Activated T-helper 1 cell treated with anti-CD3 and anti-CD28 coated beads, Interleukin-12 subunit alpha, Interleukin-12 subunit beta, Interleukin-2, Interleukin-4 antibody, amounts not matched to agents 30 ng/mL and 10 ng/mL and 1 ng/mL, durations not matched to agents 14 hours and 24 hours and 36 hours (primary cell): ENCODE data around the gene SNX6. TPM values are rescaled to one million over a fixed set of nuclear protein-coding genes. Genes with fewer than 3 reads are reported as not detected.
"Not testable (repeated sequence)": the region's sequence is repeated elsewhere in the genome, so short reads cannot be mapped to it uniquely, and the experiment has no call there.

ENCODE experiments used
- DNase-seq: peaks from one replicate; pipeline ENCODE4 v3.0.0; 2021; ENCODE audit warnings: low spot score
- H3K27ac Mint-ChIP-seq: one replicate; pipeline ENCODE4 v1.8.0; 2021; ENCODE audit warnings: mild to moderate bottlenecking, mixed read lengths
- H3K27me3 Mint-ChIP-seq: one replicate; pipeline ENCODE4 v1.8.0; 2022; ENCODE audit warnings: mild to moderate bottlenecking, moderate library complexity, mixed read lengths; ENCODE audit not compliant: insufficient read depth
- H3K36me3 Mint-ChIP-seq: one replicate; pipeline ENCODE4 v1.8.0; 2021; ENCODE audit warnings: low read depth, mixed read lengths
- H3K4me1 Mint-ChIP-seq: one replicate; pipeline ENCODE4 v1.8.0; 2021; ENCODE audit warnings: low read depth, mixed read lengths
- H3K4me3 Mint-ChIP-seq: one replicate; pipeline ENCODE4 v1.8.0; 2021; ENCODE audit warnings: mild to moderate bottlenecking, moderate library complexity, mixed read lengths
- H3K9me3 Mint-ChIP-seq: one replicate; pipeline ENCODE4 v1.8.0; 2021; ENCODE audit warnings: mixed read lengths
- intact Hi-C: fragments of 100-400 bp; cut with micrococcal nuclease; formaldehyde crosslinking; loops from one replicate; pipeline ENCODE4 v1.15.1; 2024
- total RNA-seq: library from RNA; stranded (reverse); gene quantifications from 2 replicates; pipeline ENCODE4 v1.2.3, GENCODE V29; 2022

The SNX6 gene
- total RNA-seq, 1 donor from 2014 or later, result 75.6 TPM

DNA sequence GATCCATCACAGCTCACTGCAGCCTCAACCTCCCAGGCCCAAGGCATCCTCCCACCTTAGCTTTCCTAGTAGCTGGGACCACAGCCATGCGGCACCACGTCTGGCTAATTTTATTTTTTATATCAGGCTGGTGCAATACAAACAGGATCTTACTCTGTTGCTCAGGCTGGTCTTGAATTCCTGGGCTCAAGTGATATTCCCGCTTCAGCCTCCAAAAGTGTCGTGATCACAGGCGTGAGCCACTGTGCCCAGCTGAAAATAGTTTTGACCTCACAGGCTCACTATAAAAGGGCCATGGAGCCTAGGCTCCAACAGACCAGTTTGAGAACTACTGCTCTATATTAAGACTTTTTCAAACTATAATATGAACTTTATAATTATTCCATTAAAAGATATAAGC is 37.3 kb downstream of the SNX6 start:
- H3K36me3 Mint-ChIP-seq, result peaks cover 20% of the 10 kb centered on the region
- intact Hi-C loops, result no loop called here

DNA sequence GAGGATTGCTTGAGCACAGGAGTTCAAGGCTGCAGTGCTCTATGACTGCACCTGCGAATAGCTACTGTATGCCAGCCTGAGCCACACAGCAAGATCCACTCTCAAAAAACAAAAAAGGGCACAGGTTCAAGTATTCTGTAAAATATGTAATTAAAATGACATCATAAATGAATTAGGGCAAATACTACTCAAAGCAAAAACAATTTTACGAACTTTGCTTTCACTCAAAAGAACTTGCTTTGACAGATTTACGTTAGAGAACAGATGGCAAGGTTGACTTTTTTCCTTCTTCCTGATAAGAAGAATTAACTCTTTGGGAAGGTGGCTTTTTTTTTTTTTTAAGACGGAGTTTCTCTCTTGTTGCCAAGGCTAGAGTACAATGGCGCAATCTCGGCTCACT is 46.4 kb downstream of the SNX6 start:
- intact Hi-C loops, result no loop called here
- Mint-ChIP-seq H3K4me1 (no peaks in the 10 kb centered on the region), H3K27ac (no peak overlapping the region), H3K4me3 (no peak overlapping the region), H3K36me3 (peaks cover 19% of the 10 kb centered on the region), H3K27me3 (no peaks in the 10 kb centered on the region), H3K9me3 (no peaks in the 10 kb centered on the region)
- no peak for DNase-seq

More for the DNA sequence above, 37.3 kb downstream of the SNX6 start:
- no peak for DNase-seq
- Mint-ChIP-seq H3K4me1 (no peaks in the 10 kb centered on the region), H3K4me3 (no peak overlapping the region), H3K27ac (no peak overlapping the region), H3K27me3 (no peaks in the 10 kb centered on the region), H3K9me3 (no peaks in the 10 kb centered on the region)

DNA sequence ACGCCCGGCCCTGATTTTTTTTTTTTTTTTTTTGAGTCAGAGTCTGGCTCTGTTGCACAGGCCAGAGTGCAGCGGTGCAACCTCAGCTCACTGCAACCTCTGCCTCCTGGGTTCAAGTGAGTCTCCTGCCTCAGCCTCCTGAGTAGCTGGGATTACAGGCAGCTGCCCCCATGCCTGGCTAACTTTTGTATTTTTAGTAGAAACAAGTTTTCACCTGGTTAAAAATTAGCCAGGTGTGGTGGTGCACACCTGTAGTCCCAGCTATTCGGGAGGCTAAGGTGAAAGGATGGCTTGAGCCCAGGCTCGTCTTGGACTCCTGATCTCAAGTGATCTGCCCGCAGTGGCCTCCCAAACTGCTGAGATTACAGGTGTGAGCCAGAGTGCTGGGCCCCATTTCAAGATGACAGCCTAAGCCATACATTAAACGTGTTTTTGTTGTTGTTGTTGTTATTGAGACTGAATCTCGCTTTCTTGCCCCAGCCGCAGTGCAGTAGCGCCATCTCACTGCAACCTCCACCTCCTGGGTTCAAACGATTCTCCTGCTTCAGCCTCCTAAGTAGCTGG is 47.7 kb downstream of the SNX6 start:
- H3K4me3 Mint-ChIP-seq, result no peak overlapping the region
- no peaks in the 10 kb centered on the region for H3K9me3 Mint-ChIP-seq
- no peak overlapping the region for H3K27ac Mint-ChIP-seq
- H3K36me3 Mint-ChIP-seq, result peaks cover 21% of the 10 kb centered on the region
- no peaks in the 10 kb centered on the region for H3K4me1 Mint-ChIP-seq
- no peak for DNase-seq
- intact Hi-C loops, result no loop called here
- no peaks in the 10 kb centered on the region for H3K27me3 Mint-ChIP-seq

DNA sequence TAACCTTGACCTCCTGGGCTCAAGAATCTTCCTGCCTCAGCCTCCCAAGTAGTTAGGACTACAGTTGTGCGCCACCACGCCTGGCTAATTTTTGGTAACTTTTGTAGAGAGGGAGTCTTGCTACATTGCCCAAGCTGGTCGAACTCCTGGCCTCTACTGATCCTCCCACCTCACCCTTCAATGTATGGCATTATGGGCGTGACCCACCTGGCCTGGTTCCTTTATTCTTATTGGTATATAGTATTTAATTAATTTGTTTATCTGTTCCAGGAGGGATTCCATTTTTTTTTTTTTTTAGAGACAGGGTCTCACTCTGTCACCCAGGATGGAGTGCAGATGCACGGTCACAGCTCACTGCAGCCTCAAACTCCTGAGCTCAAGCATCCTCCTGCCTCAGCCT is 49.6 kb downstream of the SNX6 start:
- Mint-ChIP-seq H3K36me3 (peaks cover 21% of the 10 kb centered on the region), H3K27me3 (no peaks in the 10 kb centered on the region), H3K4me1 (no peaks in the 10 kb centered on the region), H3K4me3 (no peak overlapping the region), H3K27ac (no peak overlapping the region), H3K9me3 (no peaks in the 10 kb centered on the region)
- no peak for DNase-seq
- intact Hi-C loops, result no loop called here

DNA sequence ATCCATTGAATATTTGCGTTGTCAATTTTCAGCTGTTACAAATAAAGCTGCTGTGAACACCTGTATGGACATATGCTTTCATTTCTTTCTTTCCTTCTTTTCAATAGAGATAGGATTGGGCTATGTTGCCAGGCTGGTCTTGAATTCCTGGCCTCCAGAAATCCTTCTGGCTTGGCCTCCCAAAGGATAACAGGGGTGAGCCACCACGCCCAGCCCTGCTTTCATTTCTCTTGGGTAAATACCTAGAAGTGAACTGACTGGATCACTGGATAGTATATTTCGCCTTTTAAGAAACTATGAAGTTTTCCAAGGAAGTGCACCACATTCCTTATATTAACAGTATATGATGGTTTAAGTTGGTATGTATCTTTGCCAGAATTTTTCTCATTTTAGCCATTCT is 58.2 kb downstream of the SNX6 start:
- H3K4me3 Mint-ChIP-seq, result no peak overlapping the region
- DNase-seq, result no peak
- H3K9me3 Mint-ChIP-seq, result no peaks in the 10 kb centered on the region
- H3K27me3 Mint-ChIP-seq, result no peaks in the 10 kb centered on the region
- intact Hi-C loops, result no loop called here
- H3K36me3 Mint-ChIP-seq, result peaks cover 17% of the 10 kb centered on the region
- H3K27ac Mint-ChIP-seq, result no peak overlapping the region
- H3K4me1 Mint-ChIP-seq, result no peaks in the 10 kb centered on the region

DNA sequence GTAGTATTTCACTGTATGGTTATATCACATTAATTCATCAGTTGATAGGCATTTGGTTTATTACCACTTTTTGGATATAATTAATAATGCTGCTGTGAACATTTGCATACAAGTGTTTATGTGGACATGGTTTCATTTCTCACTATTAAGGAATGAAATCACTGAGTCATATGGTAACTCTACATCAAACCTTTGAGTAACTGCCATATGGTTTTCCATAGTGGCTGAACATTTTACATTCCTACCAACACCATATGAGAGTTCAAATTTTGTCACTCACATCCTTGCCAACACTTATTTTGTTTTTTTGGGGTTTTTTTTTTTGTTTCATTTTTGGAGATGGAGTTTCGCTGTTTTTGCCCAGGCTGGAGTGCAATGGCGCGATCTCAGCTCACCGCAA is 60.2 kb downstream of the SNX6 start:
- intact Hi-C loops, result no loop called here

DNA sequence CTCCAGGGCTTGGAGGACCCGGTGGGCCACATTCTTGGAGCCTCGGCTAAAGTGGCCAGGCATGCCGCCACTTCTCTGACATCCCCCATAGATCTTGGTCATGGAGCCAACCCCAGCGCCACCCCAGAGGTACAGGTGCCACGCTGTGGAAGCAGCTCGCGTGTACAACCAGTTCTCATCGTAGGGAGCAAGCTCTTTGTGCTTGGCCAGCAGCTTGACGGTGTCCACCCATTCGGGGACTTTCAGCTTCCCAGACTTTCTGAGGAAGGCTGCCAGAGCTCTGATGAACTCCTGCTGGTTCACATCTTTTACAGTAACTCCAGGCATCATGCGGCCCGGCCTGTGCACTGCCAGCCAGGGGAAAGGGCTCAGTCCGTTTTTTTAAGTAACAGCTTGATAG is 61.1 kb downstream of the SNX6 start:
- H3K36me3 Mint-ChIP-seq, result peaks cover 16% of the 10 kb centered on the region
- no peaks in the 10 kb centered on the region for H3K4me1 Mint-ChIP-seq

More for the DNA sequence above, 60.2 kb downstream of the SNX6 start:
- Mint-ChIP-seq H3K9me3 (no peaks in the 10 kb centered on the region), H3K4me1 (no peaks in the 10 kb centered on the region), H3K4me3 (no peak overlapping the region), H3K36me3 (peaks cover 16% of the 10 kb centered on the region), H3K27me3 (no peaks in the 10 kb centered on the region), H3K27ac (no peak overlapping the region)
- no peak for DNase-seq

DNA sequence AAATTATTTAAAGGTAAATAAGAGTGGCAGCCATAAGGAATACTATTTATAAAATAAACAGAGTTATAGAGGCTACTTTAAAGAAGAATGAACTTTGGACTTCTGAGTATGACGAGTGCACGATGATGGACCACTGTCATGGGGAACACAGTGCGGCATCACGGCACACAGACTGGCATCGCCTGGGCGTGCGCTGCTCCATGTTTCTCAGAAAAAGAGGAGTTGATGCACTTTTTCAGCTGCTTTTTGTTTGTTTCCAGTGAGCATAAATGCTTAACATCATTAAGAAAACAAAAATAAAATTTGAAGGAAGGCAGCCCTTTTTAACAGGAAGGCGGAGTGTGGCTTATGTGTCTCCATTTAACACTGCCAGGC is 67.2 kb downstream of the SNX6 start:
- intact Hi-C loops, result no loop called here
- H3K9me3 Mint-ChIP-seq, result no peaks in the 10 kb centered on the region

More for the DNA sequence above, 61.1 kb downstream of the SNX6 start:
- no peak for DNase-seq
- intact Hi-C loops, result no loop called here
- H3K9me3 Mint-ChIP-seq, result no peaks in the 10 kb centered on the region
- H3K27me3 Mint-ChIP-seq, result no peaks in the 10 kb centered on the region
- no peak overlapping the region for H3K27ac Mint-ChIP-seq
- no peak overlapping the region for H3K4me3 Mint-ChIP-seq

DNA sequence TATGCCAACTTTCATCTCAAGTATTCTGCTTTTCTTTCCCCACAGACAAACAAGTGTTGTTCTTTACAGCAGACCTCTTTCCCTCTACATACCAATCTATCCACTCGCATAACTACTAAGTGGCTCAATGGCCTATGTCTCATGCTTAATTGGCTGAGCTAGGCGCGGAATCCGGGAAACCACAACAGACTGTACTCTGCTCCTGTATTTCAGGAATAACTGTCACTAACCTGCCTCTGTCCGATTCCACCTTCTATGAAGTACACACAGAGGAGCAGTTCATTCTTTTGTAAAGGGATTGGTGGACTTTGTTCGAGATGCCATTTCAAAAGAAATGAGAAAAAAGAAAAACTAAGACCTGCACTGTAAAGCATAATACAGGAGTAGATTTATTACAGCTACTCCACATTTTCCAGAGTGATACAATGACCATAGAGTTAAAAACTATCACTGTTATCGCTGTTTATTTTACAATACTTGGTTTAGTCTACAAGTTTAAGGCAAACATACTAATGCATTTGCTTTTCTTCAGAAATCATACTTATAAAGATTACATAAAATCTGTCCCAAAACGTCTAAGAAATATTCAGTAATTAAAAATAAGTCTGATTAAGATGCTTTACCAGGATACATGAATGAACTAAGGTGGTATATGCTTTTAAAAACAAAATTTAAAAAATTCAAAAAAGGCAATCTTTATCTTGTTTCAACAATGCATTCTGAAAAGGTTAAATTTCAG is 67.7 kb downstream of the SNX6 start:
- DNase-seq, H3K9me3 Mint-ChIP-seq, H3K4me1 Mint-ChIP-seq, H3K4me3 Mint-ChIP-seq, intact Hi-C loops, H3K27me3 Mint-ChIP-seq, H3K36me3 Mint-ChIP-seq, H3K27ac Mint-ChIP-seq: not testable (repeated sequence)

More for the DNA sequence above, 67.2 kb downstream of the SNX6 start:
- Mint-ChIP-seq H3K27ac (no peak overlapping the region), H3K4me1 (no peaks in the 10 kb centered on the region), H3K27me3 (no peaks in the 10 kb centered on the region), H3K36me3 (peaks cover 12% of the 10 kb centered on the region), H3K4me3 (no peak overlapping the region)
- DNase-seq, result no peak

DNA sequence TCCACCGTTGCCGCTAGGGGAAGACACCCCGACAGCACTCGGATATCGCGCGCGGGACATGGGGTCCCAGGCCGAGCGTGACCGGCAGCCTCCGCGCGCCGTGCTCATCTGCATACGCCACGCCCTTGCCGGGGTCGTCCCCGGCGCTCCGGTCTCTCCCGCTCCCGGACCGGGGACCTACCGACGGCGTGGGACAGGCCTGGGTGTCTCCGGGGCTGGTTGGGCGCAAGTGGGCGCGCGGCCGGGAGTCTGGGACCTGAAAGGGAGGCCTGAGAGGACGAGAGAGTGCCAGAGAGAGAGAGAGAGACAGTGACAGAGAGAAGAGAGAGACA is 73.5 kb downstream of the SNX6 start:
- intact Hi-C loops, DNase-seq, H3K27me3 Mint-ChIP-seq, H3K4me3 Mint-ChIP-seq, H3K36me3 Mint-ChIP-seq, H3K27ac Mint-ChIP-seq, H3K9me3 Mint-ChIP-seq: not testable (repeated sequence)
- H3K4me1 Mint-ChIP-seq, result peaks cover 13% of the 10 kb centered on the region

DNA sequence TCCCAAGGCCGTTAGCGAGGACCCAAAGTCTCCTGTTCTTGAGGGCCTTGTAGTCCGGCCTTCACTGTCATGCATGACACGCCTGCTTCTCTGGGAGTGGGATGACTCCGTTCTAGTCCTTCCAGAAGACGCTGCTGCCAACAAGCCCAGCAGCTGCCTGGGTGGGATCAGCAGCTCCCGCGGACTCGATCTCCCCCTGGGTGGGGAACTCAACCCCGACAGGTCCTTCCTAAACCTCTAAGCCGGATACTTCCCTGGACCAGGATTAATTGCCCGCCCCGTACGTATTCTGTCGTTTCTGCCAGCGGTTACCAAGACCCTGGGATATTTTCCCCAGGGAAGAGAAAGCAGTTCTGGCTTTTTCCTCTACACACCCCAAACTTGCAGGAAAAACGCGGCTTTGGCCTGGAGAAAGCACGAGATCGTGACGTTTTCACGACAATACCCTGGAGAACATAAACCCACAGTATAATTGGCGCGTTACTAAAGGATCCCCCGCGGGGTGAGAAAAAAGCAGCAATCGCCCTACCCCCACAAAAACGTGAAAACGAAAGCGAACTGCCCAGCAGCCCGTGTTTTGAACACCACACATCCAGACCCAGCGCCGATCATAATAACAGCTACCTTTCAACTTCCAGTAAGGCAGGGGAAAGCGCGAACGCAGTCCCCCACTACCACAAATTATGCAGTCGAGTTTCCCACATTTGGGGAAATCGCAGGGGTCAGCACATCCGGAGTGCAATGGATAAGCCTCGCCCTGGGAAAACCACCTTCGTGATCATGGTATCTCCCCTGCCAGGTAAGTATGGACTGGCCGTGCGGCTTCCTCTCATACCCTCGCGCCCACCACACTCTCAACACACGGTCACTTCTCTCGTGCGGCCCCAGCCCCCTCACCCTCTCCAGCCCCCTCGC is 74.1 kb downstream of the SNX6 start:
- H3K27me3 Mint-ChIP-seq, DNase-seq, H3K36me3 Mint-ChIP-seq, H3K4me3 Mint-ChIP-seq, H3K27ac Mint-ChIP-seq, H3K9me3 Mint-ChIP-seq, intact Hi-C loops: not testable (repeated sequence)
- H3K4me1 Mint-ChIP-seq, result peaks cover 15% of the 10 kb centered on the region

DNA sequence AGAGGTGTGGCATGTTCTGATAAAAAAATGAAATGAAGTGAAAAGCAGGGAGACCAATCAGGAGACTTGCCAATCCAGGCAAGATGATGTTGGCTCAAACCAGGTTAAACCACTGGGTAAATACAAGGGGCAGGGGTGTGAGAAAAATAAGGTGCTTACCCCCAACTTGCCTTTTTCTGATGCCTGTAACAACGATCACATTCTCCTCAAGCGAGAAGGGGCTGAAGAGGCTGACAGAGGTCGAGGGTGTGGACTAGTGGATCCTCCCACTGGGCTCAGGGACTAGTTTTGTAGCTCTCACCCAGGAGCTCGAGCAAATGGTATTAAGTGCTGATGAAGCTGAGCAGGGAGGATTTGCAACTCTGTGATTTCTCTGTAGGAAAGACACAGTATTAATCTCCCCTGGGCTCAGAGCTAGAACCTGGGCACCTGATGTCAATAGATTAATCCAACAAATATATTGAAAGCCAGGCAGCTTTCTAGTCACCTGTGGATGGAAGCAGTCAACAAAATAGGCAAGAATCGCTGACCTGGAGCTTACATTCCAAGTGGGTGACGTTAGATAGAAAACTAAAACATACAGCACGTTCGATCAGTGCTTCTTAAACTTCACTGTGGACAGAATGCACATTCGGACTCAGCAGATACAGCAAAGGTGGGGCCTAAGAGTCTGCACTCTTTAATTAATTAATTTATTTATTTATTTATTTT is 75.3 kb downstream of the SNX6 start:
- H3K27ac Mint-ChIP-seq, result peak overlapping the region; percentile 56
- intact Hi-C loops, result no loop called here
- H3K4me3 Mint-ChIP-seq, result no peak overlapping the region
- no peaks in the 10 kb centered on the region for H3K27me3 Mint-ChIP-seq
- no peak for DNase-seq
- H3K4me1 Mint-ChIP-seq, result peaks cover 15% of the 10 kb centered on the region
- no peaks in the 10 kb centered on the region for H3K9me3 Mint-ChIP-seq
- no peaks in the 10 kb centered on the region for H3K36me3 Mint-ChIP-seq
